KMS-11 (cell line): ENCODE results near the gene ZBTB20.

Source experiments
- H2AFZ ChIP-seq: fragments of 200-600 bp; sonication (generic); 2 replicates; pipeline ENCODE4 v1.6.1; 2016; ENCODE audit warnings: antibody characterized with exemption, mixed run types, low read depth
- H3K27ac ChIP-seq: fragments of 200-600 bp; sonication (generic); 2 replicates; pipeline ENCODE4 v1.6.1; 2016; ENCODE audit warnings: mild to moderate bottlenecking, mixed run types
- H3K27me3 ChIP-seq: fragments of 200-600 bp; sonication (generic); 2 replicates; pipeline ENCODE4 v1.6.1; 2017; ENCODE audit warnings: mild to moderate bottlenecking, low read depth, mixed run types, moderate library complexity; ENCODE audit not compliant: insufficient read depth
- H3K36me3 ChIP-seq: fragments of 200-600 bp; sonication (generic); 2 replicates; pipeline ENCODE4 v1.6.1; 2017; ENCODE audit warnings: mild to moderate bottlenecking, mixed run types; ENCODE audit not compliant: insufficient read depth
- H3K4me1 ChIP-seq: fragments of 200-600 bp; sonication (generic); 2 replicates; pipeline ENCODE4 v1.6.1; 2016; ENCODE audit warnings: mild to moderate bottlenecking, low read depth, mixed run types; ENCODE audit not compliant: poor library complexity, severe bottlenecking
- H3K4me2 ChIP-seq: fragments of 200-600 bp; sonication (generic); 2 replicates; pipeline ENCODE4 v1.7.0; 2016; ENCODE audit warnings: mild to moderate bottlenecking, mixed run types
- H3K4me3 ChIP-seq: fragments of 200-600 bp; sonication (generic); IDR thresholded peaks from 2 replicates; pipeline ENCODE4 v1.6.1; 2017; ENCODE audit warnings: low read depth, low read length, mixed read lengths; ENCODE audit not compliant: insufficient read depth
- H3K79me2 ChIP-seq: fragments of 200-600 bp; sonication (generic); 2 replicates; pipeline ENCODE4 v1.6.1; 2016; ENCODE audit warnings: low read depth, mixed run types; ENCODE audit not compliant: insufficient read depth
- H3K9ac ChIP-seq: fragments of 200-600 bp; sonication (generic); 2 replicates; pipeline ENCODE4 v1.6.1; 2016; ENCODE audit warnings: mild to moderate bottlenecking, mixed run types
- H4K20me1 ChIP-seq: fragments of 200-600 bp; sonication (generic); 2 replicates; pipeline ENCODE4 v1.6.1; 2016; ENCODE audit warnings: mild to moderate bottlenecking, mixed run types; ENCODE audit not compliant: insufficient read depth
- TF ChIP-seq, protein P1 (sequence below): fragments of 200-600 bp; sonication (generic); conservative IDR thresholded peaks from 2 replicates; pipeline ENCODE4 v1.6.1; 2017; ENCODE audit warnings: low read depth, mild to moderate bottlenecking, antibody characterized with exemption, low read length, moderate library complexity, mixed read lengths

ZBTB20 gene

DNA sequence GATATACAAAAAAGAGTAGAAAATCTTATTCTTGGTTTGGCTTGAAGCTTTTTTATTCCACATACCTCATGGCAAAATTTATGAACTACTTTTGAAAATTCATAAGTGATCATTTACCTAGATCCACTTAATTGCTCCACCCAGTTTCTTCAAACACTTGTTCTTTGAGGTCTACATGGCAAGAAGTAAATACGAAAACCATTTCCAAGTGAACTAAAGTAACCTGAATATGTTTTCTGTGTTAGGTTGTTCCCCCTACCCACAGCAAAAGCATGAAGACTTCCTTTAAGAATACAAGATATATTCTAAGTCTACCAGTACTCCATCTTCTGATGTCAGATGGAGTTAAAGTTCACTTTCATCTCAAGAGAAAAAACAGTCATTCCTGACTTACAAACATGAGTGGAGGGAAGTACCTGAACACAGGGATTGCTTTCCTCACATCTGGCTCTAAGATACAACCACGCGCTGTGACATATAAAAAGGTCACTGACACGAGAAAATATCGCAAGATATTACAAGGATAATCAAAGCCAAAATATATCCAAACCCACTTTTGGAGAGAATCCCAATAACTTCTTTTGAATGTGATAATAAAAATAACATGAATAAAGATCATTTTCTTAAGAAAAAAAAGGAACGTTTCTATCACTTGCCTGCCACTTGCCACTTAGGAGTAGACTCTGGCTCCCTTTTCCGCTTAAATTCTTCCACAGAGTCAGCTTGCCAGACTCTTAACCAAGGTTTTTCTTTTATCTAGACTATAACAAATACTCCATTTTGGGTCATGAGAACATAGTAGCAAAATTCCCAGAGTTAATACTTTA, 428.8 kb downstream of the ZBTB20 start:
- H3K27me3 ChIP-seq, result no peaks in the 10 kb centered on the region
- no peak overlapping the region for H3K4me2 ChIP-seq
- no peaks in the 10 kb centered on the region for H3K79me2 ChIP-seq
- H3K36me3 ChIP-seq, result no peaks in the 10 kb centered on the region
- H4K20me1 ChIP-seq, result no peaks in the 10 kb centered on the region
- no peak overlapping the region for H3K4me3 ChIP-seq
- TF ChIP-seq, protein P1, sequence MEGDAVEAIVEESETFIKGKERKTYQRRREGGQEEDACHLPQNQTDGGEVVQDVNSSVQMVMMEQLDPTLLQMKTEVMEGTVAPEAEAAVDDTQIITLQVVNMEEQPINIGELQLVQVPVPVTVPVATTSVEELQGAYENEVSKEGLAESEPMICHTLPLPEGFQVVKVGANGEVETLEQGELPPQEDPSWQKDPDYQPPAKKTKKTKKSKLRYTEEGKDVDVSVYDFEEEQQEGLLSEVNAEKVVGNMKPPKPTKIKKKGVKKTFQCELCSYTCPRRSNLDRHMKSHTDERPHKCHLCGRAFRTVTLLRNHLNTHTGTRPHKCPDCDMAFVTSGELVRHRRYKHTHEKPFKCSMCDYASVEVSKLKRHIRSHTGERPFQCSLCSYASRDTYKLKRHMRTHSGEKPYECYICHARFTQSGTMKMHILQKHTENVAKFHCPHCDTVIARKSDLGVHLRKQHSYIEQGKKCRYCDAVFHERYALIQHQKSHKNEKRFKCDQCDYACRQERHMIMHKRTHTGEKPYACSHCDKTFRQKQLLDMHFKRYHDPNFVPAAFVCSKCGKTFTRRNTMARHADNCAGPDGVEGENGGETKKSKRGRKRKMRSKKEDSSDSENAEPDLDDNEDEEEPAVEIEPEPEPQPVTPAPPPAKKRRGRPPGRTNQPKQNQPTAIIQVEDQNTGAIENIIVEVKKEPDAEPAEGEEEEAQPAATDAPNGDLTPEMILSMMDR, result no peak
- H3K9ac ChIP-seq, result no peak overlapping the region
- H2AFZ ChIP-seq, result no peak overlapping the region
- no peaks in the 10 kb centered on the region for H3K4me1 ChIP-seq
- H3K27ac ChIP-seq, result no peak overlapping the region

DNA sequence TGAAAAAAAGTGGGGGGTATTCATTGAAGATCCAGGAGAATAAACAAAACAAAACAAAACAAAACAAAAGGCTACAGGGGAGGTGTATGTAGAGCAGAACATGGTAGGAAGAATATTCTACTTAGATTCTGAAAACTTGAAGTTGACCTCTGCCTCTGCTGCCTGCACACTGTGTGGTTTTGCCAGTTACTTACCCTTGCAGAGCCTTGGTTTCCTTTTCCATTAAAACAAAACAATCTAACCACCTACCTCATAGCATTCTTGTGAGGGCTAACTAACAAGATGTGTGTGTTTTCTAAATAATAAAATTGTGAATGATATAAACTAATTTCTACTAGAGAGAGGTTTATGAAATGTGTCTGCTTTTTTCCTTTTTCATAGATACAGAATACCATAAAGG, 430.2 kb downstream of the ZBTB20 start:
- H3K4me3 ChIP-seq, result no peak overlapping the region
- TF ChIP-seq, protein P1, result no peak
- no peaks in the 10 kb centered on the region for H3K4me1 ChIP-seq
- H3K27me3 ChIP-seq, result no peaks in the 10 kb centered on the region
- H3K79me2 ChIP-seq, result no peaks in the 10 kb centered on the region
- no peak overlapping the region for H3K9ac ChIP-seq
- no peaks in the 10 kb centered on the region for H3K36me3 ChIP-seq
- H4K20me1 ChIP-seq, result no peaks in the 10 kb centered on the region
- no peak overlapping the region for H2AFZ ChIP-seq
- H3K4me2 ChIP-seq, result no peak overlapping the region
- no peak overlapping the region for H3K27ac ChIP-seq

DNA sequence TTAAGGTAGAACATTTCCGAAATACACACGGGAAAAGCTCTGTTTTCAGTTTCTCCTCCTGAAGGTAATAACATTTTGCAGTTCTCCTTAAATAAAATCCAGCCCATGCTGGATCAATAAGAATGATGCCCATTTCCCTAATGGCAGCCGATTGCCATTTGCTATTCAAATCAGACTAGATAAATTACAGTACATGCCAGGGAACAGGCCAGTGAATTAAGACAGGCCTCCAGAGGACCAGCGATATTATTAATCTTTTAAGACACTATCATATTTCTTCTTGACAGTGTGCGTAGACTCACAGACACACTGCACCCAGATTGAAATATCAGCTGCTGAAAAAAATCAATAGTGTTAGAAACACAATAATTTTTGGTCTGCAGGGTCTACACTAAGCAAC, 431.0 kb downstream of the ZBTB20 start:
- Histone ChIP-seq H3K27ac (no peak overlapping the region), H3K4me3 (no peak overlapping the region), H3K79me2 (no peaks in the 10 kb centered on the region), H3K4me1 (no peaks in the 10 kb centered on the region), H3K4me2 (no peak overlapping the region), H4K20me1 (no peaks in the 10 kb centered on the region), H3K27me3 (no peaks in the 10 kb centered on the region), H2AFZ (no peak overlapping the region), H3K9ac (no peak overlapping the region), H3K36me3 (no peaks in the 10 kb centered on the region)
- TF ChIP-seq, protein P1, result no peak

- Histone ChIP-seq H3K4me2 (no peak overlapping the region), H3K4me1 (no peaks in the 10 kb centered on the region)
- TF ChIP-seq, protein P1, result no peak
Measured at GRCh38 chr3:114714957-114715460, 432.1 kb downstream of the ZBTB20 start.

More at GRCh38 chr3:114714957-114715460, 432.1 kb downstream of the ZBTB20 start:
- Histone ChIP-seq H4K20me1 (no peaks in the 10 kb centered on the region), H3K27me3 (no peaks in the 10 kb centered on the region), H2AFZ (no peak overlapping the region), H3K79me2 (no peaks in the 10 kb centered on the region), H3K4me3 (no peak overlapping the region), H3K9ac (no peak overlapping the region), H3K27ac (no peak overlapping the region), H3K36me3 (no peaks in the 10 kb centered on the region)
